ENCODE results near the gene CRYBA2. TPM values are rescaled to one million over a fixed set of nuclear protein-coding genes. Genes with fewer than 3 reads are reported as not detected.

Gene CRYBA2
- total RNA-seq, 4 donors from 2014 or later, result not detected

DNA sequence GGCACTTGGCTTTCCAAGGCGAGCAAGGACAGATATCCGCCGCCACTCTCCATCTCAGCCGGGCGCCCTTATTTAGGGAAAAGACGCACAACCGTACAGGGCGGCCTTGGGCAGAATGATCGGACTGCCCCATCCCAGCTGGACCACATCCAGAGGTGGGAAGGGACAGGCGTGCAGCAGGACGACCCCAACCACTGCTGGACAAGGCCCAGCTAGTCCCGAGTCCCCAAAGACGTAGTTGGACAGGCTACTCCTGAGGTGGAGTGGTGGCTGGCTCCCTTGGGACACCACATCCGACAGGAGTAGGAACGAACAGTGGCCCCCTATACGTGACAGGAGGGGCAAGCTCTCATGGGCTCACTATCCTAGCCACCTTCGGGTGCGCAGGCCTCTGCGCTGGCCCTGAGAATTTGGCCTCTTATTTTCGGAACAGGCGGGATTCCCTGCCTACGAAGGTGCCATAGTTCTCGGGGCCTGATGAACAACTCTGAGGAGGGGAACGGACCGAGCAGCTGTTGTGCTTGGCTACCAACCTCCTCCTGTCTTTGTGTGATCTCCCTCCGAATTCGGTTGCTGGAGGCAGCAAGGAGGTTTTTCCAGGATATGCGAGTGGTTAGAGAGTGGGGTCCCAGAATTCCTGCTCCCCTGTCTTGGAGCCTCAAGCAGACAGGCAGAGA is 10.5 kb downstream of the CRYBA2 start:
- 8 to 9% methylated on average over 21 to 28 of the region's 28 CpGs for WGBS, 2 donors
- DNase-seq (ENCODE audit: low spot score in 2 of 2), result no peak
- intact Hi-C loops (cut with DNase I; ENCODE audit: low total_unique reads), result no loop called here
- H3K4me3 ChIP-seq (ENCODE audit: low read depth, poor library complexity, severe bottlenecking), result no peak overlapping the region
- TF ChIP-seq, protein P1, sequence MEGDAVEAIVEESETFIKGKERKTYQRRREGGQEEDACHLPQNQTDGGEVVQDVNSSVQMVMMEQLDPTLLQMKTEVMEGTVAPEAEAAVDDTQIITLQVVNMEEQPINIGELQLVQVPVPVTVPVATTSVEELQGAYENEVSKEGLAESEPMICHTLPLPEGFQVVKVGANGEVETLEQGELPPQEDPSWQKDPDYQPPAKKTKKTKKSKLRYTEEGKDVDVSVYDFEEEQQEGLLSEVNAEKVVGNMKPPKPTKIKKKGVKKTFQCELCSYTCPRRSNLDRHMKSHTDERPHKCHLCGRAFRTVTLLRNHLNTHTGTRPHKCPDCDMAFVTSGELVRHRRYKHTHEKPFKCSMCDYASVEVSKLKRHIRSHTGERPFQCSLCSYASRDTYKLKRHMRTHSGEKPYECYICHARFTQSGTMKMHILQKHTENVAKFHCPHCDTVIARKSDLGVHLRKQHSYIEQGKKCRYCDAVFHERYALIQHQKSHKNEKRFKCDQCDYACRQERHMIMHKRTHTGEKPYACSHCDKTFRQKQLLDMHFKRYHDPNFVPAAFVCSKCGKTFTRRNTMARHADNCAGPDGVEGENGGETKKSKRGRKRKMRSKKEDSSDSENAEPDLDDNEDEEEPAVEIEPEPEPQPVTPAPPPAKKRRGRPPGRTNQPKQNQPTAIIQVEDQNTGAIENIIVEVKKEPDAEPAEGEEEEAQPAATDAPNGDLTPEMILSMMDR (IDR thresholded peaks at IDR 0.05), result no peak
- TF ChIP-seq POLR2A (IDR thresholded peaks at IDR 0.05), result no peak

DNA sequence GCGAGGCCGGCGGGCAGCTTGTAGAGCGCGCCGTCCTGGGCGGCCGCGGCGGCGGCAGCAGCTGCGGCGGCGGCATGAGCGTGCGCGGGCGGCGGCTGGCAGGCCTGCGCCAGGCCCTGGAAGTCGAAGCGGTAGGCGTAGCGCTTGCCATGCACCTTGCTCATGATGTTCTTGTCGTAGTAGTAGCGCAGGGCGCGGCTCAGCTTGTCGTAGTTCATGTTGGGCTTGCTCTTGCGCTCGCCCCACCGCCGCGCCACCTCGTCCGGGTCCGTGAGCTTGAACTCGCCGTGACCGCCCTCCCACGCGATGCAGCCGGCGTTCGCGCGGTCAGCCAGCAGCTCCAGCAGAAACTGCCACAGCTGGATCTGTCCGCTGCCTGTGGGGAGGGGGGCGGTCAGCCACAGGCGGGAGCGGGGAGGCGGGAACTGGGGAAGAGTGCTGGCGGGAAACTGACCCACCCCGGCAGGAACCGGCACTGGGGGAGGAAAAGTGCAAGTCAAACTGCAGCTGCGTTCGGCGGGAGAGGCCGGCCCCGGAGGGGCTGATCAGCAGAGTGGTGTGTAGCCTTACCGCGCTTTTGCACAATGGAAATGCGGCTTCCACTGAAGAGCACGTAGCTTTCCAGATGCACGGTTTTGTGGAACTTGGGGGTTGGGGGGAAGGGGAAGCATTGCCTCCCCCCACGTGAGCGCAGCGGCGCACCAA is 11.2 kb downstream of the CRYBA2 start:
- intact Hi-C loops (cut with DNase I; ENCODE audit: low total_unique reads), result no loop called here
- WGBS, 2 donors, result 1 to 2% methylated on average over 24 to 50 of the region's 69 CpGs
- TF ChIP-seq, protein P1 (IDR thresholded peaks at IDR 0.05), result no peak
- TF ChIP-seq POLR2A (IDR thresholded peaks at IDR 0.05), result no peak
- H3K4me3 ChIP-seq (ENCODE audit: low read depth, poor library complexity, severe bottlenecking), result no peak overlapping the region
- no peak for DNase-seq (ENCODE audit: low spot score in 2 of 2)

DNA sequence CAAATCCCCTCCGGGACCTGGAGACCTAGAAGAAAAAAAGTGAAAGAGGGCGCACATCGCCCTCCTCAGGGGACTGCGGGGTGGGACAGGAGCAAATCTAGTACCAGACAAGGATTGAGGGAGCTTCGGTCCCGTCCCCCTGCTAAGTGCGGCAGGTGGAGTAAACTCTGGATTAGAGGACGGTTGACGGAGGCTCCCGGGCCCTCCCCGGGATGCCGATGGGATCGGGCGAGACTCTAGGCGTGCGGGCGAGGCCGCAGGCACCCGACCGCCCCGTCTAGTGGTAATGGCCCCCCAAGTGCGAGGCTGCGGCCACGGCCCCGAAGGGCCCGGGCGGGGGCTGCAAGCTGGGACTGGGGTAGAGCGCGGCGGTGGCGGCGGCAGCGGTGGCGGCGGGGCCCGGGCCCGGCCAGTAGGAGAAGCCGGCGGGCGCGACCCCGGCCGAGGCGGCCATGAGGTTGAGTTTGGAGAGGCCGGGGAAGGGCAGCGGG is 11.8 kb downstream of the CRYBA2 start:
- intact Hi-C loops (cut with DNase I; ENCODE audit: low total_unique reads), result no loop called here
- 4% methylated on average over 21 to 23 of the region's 46 CpGs for WGBS, 2 donors
- no peak overlapping the region for H3K4me3 ChIP-seq (ENCODE audit: low read depth, poor library complexity, severe bottlenecking)
- DNase-seq (ENCODE audit: low spot score in 2 of 2), result no peak
- TF ChIP-seq, protein P1 (IDR thresholded peaks at IDR 0.05), result no peak
- no peak for TF ChIP-seq POLR2A (IDR thresholded peaks at IDR 0.05)

DNA sequence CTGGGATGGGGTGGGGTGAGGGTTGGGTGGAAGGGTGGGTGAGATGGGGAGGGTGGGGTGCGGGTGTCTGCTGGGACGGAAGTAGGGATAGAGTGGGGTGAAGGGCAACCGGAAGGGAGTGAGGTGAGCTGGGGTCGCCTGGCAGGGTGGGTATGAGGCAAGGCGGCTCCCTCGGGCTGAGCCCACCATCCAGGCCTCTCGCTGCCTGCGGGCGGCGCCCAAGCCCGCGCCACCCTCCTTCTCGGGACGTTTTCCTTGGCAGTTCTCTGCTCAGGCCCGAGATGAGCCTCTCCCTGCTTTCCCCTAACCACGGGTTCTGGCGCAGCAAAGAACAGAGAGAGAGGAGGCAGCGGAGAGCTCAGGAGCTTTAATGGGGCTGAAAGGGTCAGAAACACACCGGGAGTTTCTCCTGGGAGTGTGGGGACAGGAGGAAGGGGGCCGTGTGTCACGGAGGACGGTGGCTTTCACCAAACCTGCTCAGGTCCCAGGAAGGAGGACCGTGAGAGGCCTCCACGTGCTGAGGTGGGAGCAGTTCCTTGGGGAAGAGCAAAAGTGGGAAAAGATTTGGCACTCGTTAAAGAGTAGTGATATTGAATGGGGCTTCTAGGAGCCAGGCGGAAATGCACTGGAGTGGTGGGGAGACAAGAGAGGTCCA is 12.4 kb downstream of the CRYBA2 start:
- TF ChIP-seq POLR2A (IDR thresholded peaks at IDR 0.05), result no peak
- TF ChIP-seq, protein P1 (IDR thresholded peaks at IDR 0.05), result no peak
- DNase-seq (ENCODE audit: low spot score in 2 of 2), result no peak
- WGBS, 2 donors, result 5% methylated on average over 26 of the region's 26 CpGs
- H3K4me3 ChIP-seq (ENCODE audit: low read depth, poor library complexity, severe bottlenecking), result no peak overlapping the region
- intact Hi-C loops (cut with DNase I; ENCODE audit: low total_unique reads), result no loop called here

DNA sequence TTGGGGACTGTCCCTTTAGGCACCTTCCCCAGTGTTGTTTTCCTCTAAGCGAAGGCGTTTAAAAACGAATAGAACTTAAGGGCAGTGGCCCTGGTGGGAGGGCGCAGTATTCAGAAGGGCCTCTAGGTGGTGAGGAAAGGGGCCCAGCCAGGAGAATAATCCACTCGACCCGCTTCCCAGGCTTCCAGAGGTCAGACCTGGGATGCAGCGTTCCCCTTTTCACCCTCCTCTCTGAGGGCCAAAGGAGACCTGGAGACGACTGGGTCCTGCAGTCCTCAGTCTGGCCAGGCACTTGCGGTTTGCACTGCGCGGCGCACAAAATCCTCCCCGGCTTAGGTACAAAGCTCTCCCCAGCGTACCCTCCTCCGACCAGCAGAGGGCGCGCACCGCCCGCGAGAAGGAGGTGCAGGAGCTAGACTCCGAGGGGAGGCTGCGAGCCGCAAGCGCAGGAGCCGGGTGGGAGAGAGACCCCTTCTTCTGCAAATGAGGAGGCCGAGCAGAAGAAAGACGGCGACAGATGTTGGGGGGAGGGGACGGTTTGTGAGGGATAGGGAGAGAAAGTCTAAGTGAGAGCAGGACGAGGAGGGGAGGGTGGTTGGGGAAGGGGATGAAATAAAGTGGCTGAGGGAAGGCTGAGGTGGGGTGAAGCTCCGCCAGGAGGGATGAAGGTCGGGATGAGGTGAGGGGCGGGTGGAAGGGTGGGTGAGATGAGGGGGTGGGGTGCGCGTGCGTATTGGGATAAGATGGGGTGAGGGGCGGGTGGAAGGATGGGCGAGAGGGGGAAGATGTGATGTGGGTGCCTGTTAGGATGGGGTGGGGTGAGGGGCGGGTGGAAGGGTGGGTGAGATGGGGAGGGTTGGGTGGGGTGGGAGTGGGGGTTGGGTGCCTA is 13.1 kb downstream of the CRYBA2 start:
- DNase-seq (ENCODE audit: low spot score in 2 of 2), result peak; percentile 46 to 95
- no peak overlapping the region for H3K4me3 ChIP-seq (ENCODE audit: low read depth, poor library complexity, severe bottlenecking)
- TF ChIP-seq, protein P1 (IDR thresholded peaks at IDR 0.05), result peak in 1 of 3 donors; percentile 67
- TF ChIP-seq POLR2A (IDR thresholded peaks at IDR 0.05), result no peak

More for the DNA sequence above, 13.1 kb downstream of the CRYBA2 start:
- 1 to 4% methylated on average over 31 to 32 of the region's 39 CpGs for WGBS, 2 donors
- intact Hi-C loops (cut with DNase I; ENCODE audit: low total_unique reads), result no loop called here

Data from lower leg skin (tissue), 4 donors.